ENCODE data around the gene OPN3. TPM values are rescaled to one million over a fixed set of nuclear protein-coding genes. Genes with fewer than 3 reads are reported as not detected.

Gene OPN3
- total and polyA plus RNA-seq, 2 donors (not counting 3 experiments of a cell fraction or from before 2014, with no cell fraction given): 16.1 to 23.9 TPM

DNA sequence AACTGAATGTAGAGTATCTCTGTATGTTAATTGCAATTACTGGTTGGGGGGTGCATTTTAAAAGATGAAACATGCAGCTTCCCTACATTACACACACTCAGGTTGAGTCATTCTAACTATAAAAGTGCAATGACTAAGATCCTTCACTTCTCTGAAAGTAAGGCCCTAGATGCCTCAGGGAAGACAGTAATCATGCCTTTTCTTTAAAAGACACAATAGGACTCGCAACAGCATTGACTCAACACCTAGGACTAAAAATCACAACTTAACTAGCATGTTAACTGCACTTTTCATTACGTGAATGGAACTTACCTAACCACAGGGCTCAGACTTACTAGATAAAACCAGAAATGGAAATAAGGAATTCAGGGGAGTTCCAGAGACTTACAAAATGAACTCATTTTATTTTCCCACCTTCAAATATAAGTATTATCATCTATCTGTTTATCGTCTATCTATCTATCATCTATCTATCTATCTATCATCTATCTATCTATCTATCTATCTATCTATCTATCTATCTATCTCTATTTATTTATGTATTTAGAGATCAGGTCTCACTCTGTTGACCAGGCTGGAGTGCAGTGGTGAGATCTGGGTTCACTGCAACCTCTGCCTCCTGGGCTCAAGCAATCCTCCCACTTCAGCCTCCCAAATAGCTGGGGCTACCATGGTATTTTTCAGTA, 47.8 kb downstream of the OPN3 start:
- Histone ChIP-seq H3K4me3 (replicated peaks in 1 of 3; ENCODE audit: insufficient read depth in 1 of 3, low read depth in 1 of 3, low read length in 3 of 3) (no peak overlapping the region), H3K79me2 (ENCODE audit: control insufficient read depth, insufficient read depth, low read length) (no peaks in the 10 kb centered on the region), H3K27me3 (ENCODE audit: control insufficient read depth in 2 of 2, insufficient read depth in 2 of 2, low read length in 2 of 2) (no peaks in the 10 kb centered on the region), H3K4me1 (ENCODE audit: control insufficient read depth, extremely low read depth, insufficient read depth, low read length) (no peaks in the 10 kb centered on the region), H2AFZ (ENCODE audit: low read depth, low read length) (no peak overlapping the region), H3K9ac (replicated peaks; ENCODE audit: extremely low read depth, insufficient read depth, low read length) (no peak overlapping the region), H3K4me2 (ENCODE audit: insufficient read depth, low read length) (no peak overlapping the region), H4K20me1 (replicated peaks; ENCODE audit: control insufficient read depth, extremely low read depth, insufficient read depth, low read length) (no peaks in the 10 kb centered on the region), H3K36me3 (ENCODE audit: control insufficient read depth in 2 of 2, extremely low read depth in 1 of 2, insufficient read depth in 2 of 2, low read length in 2 of 2) (peaks cover 0 to 5% of the 10 kb centered on the region in 2 experiments), H3K9me3 (replicated peaks; ENCODE audit: control insufficient read depth, insufficient read depth, low read length) (no peaks in the 10 kb centered on the region), H3K9me1 (replicated peaks; ENCODE audit: control insufficient read depth, extremely low read depth, insufficient read depth, low read length) (no peaks in the 10 kb centered on the region), H3K27ac (ENCODE audit: insufficient read depth, low read depth, low read length) (no peak overlapping the region)
- dilution Hi-C loops (cut with MboI; ENCODE audit: extremely low pct_ligation_motif_present, low sequenced_read_pairs) (no loop called here), intact Hi-C loops (cut with micrococcal nuclease) (no loop called here)
- ChIA-PET CTCF (interaction anchor here (1.3 to 2.9 kb wide), 2 partner anchors 8 to 18 kb away, joined by 3 to 14 read pairs; no protein-coding TSS in a partner anchor), POLR2A (no interaction called here)
- FAIRE-seq (no peak), DNase-seq (ENCODE audit: low read depth, low spot score) (no peak)
- no TSS peak for BruUV-seq (replicated peaks)
- TF ChIP-seq JUN (IDR thresholded peaks at IDR 0.05; ENCODE audit: borderline replicate concordance, insufficient read depth, insufficient read length, low read depth): no peak
- TF ChIP-seq POLR2A (IDR thresholded peaks at IDR 0.05; ENCODE audit: low read depth, low read length): no peak
- TF ChIP-seq FOS (IDR thresholded peaks at IDR 0.05; ENCODE audit: borderline replicate concordance, insufficient read depth, low read length): peak; percentile 47

GRCh38 chr1:241591736-241592135, 48.4 kb downstream of the OPN3 start:
- Histone ChIP-seq H3K36me3 (ENCODE audit: control insufficient read depth in 2 of 2, extremely low read depth in 1 of 2, insufficient read depth in 2 of 2, low read length in 2 of 2) (peaks cover 0 to 5% of the 10 kb centered on the region in 2 experiments), H3K4me2 (ENCODE audit: insufficient read depth, low read length) (no peak overlapping the region), H3K9ac (replicated peaks; ENCODE audit: extremely low read depth, insufficient read depth, low read length) (no peak overlapping the region), H2AFZ (ENCODE audit: low read depth, low read length) (no peak overlapping the region), H3K9me1 (replicated peaks; ENCODE audit: control insufficient read depth, extremely low read depth, insufficient read depth, low read length) (no peaks in the 10 kb centered on the region), H3K27me3 (ENCODE audit: control insufficient read depth in 2 of 2, insufficient read depth in 2 of 2, low read length in 2 of 2) (no peaks in the 10 kb centered on the region), H3K4me1 (ENCODE audit: control insufficient read depth, extremely low read depth, insufficient read depth, low read length) (no peaks in the 10 kb centered on the region), H4K20me1 (replicated peaks; ENCODE audit: control insufficient read depth, extremely low read depth, insufficient read depth, low read length) (no peaks in the 10 kb centered on the region), H3K79me2 (ENCODE audit: control insufficient read depth, insufficient read depth, low read length) (no peaks in the 10 kb centered on the region), H3K4me3 (replicated peaks in 1 of 3; ENCODE audit: insufficient read depth in 1 of 3, low read depth in 1 of 3, low read length in 3 of 3) (no peak overlapping the region), H3K27ac (ENCODE audit: insufficient read depth, low read depth, low read length) (no peak overlapping the region), H3K9me3 (replicated peaks; ENCODE audit: control insufficient read depth, insufficient read depth, low read length) (no peaks in the 10 kb centered on the region)
- POLR2A ChIA-PET: no interaction called here
- CTCF ChIA-PET: interaction anchor here (1.3 to 2.9 kb wide), 2 partner anchors 9 to 19 kb away, joined by 3 to 14 read pairs; no protein-coding TSS in a partner anchor
- TF ChIP-seq POLR2AphosphoS5 (IDR thresholded peaks at IDR 0.05; ENCODE audit: insufficient read depth, low read depth, low read length) (no peak), GATA2 (IDR thresholded peaks at IDR 0.05; ENCODE audit: insufficient read depth, insufficient read length, low read depth, low read length) (no peak), EZH2 (IDR thresholded peaks at IDR 0.05; ENCODE audit: borderline replicate concordance, low read depth, low read length, severe bottlenecking) (no peak), JUN (IDR thresholded peaks at IDR 0.05; ENCODE audit: borderline replicate concordance, insufficient read depth, insufficient read length, low read depth) (no peak), POLR2A (IDR thresholded peaks at IDR 0.05; ENCODE audit: low read depth, low read length) (no peak), FOS (IDR thresholded peaks at IDR 0.05; ENCODE audit: borderline replicate concordance, insufficient read depth, low read length) (no peak), MYC (IDR thresholded peaks at IDR 0.05; ENCODE audit: low read depth, low read length) (no peak)
- TF ChIP-seq, protein P1, sequence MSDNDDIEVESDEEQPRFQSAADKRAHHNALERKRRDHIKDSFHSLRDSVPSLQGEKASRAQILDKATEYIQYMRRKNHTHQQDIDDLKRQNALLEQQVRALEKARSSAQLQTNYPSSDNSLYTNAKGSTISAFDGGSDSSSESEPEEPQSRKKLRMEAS (IDR thresholded peaks at IDR 0.05; ENCODE audit: insufficient read depth, insufficient read length): no peak
- TF ChIP-seq, protein P2, sequence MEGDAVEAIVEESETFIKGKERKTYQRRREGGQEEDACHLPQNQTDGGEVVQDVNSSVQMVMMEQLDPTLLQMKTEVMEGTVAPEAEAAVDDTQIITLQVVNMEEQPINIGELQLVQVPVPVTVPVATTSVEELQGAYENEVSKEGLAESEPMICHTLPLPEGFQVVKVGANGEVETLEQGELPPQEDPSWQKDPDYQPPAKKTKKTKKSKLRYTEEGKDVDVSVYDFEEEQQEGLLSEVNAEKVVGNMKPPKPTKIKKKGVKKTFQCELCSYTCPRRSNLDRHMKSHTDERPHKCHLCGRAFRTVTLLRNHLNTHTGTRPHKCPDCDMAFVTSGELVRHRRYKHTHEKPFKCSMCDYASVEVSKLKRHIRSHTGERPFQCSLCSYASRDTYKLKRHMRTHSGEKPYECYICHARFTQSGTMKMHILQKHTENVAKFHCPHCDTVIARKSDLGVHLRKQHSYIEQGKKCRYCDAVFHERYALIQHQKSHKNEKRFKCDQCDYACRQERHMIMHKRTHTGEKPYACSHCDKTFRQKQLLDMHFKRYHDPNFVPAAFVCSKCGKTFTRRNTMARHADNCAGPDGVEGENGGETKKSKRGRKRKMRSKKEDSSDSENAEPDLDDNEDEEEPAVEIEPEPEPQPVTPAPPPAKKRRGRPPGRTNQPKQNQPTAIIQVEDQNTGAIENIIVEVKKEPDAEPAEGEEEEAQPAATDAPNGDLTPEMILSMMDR (IDR thresholded peaks at IDR 0.05; ENCODE audit: extremely low read depth in 1 of 2, insufficient read depth in 1 of 2, low read depth in 1 of 2, low read length in 2 of 2): no peak
- DNase-seq (ENCODE audit: low read depth, low spot score) (no peak), FAIRE-seq (no peak)
- dilution Hi-C loops (cut with MboI; ENCODE audit: extremely low pct_ligation_motif_present, low sequenced_read_pairs): no loop called here
- intact Hi-C loops (cut with micrococcal nuclease): no loop called here
- no TSS peak for BruUV-seq (replicated peaks)
